Tongue (tissue), 2 donors: ENCODE measurements around the gene ADD3. TPM values are rescaled to one million over a fixed set of nuclear protein-coding genes. Genes with fewer than 3 reads are reported as not detected.
"Not testable (repeated sequence)": the region's sequence is repeated elsewhere in the genome, so short reads cannot be mapped to it uniquely, and the experiment has no call there.

Experiments
- DNase-seq: peaks from one replicate; pipeline ENCODE4 v3.0.0-alpha.2; 2015
- total RNA-seq: library from RNA; depleted of rRNA; stranded (reverse); fragments of >200 nt; gene quantifications from one replicate; pipeline ENCODE4 v1.2.3, GENCODE V29; 2014

The ADD3 gene
- total RNA-seq, 1 donor from 2014 or later, result 260 TPM

GRCh38 chr10:109977382-109977806 lies 30.4 kb upstream of the ADD3 start:
- DNase-seq, result no peak

- DNase-seq, result no peak
These were observed 29.3 kb upstream of the ADD3 start for GRCh38 chr10:109978481-109978880.

GRCh38 chr10:109979215-109979614 lies 28.6 kb upstream of the ADD3 start:
- no peak for DNase-seq

DNA sequence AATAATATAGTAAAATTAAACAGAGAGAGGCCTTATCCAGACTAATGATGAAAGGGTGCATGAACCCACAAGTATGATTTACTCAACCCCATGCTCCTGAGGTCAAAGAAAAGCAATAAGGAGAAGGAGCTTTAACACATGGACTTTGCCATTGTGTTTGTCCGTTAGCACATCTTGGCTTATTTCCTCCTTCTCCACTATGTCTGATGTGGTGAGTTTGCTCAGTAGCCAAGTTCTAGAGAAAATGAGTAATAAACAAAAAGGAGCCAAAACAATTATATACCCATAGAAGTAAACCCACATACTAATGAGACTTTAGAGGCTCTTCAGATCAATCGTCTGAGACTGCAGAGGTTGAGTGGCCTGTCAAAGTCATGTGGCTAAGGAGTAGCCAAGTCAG lies 26.1 kb upstream of the ADD3 start:
- DNase-seq, result no peak

- DNase-seq, result no peak
These were observed 25.7 kb upstream of the ADD3 start for GRCh38 chr10:109982123-109982522.

- no peak for DNase-seq
These were observed 25.0 kb upstream of the ADD3 start for GRCh38 chr10:109982812-109983211.

DNA sequence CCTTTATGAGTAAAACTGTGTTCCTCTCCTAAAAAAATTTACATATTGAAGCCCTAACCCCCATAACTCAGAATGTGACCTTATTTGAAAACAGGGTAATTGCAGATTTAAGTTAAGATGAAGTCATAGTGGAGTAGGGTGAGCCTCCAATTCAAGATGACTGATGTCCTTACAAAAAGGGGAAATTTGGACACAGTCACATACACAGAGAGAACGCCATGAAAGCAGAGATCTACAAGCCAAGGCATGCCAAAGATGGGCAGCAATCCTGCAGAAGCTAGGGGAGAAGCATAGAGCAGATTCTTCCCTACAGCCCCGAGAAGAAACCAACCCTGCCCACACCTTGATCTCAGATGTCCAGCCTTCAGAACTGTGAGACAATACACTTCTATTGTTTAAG lies 23.8 kb upstream of the ADD3 start:
- DNase-seq, result no peak

DNA sequence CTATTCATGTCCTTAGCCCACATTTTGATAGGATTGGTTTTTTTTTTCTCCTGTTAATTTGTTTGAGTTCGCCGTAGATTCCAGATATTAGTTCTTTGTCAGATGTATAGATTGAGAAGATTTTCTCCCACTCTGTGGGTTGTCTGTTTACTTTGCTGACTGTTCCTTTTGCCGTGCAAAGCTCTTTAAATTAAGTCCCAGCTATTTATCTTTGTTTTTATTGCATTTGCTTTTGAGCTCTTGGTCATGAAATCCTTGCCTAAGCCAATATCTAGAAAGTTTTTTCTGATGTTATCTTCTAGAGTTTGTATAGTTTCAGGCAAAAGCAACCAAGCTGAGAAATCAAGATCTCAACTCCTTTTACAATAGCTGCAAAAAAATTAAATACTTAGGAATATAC lies 22.0 kb upstream of the ADD3 start:
- not testable (repeated sequence) for DNase-seq

DNA sequence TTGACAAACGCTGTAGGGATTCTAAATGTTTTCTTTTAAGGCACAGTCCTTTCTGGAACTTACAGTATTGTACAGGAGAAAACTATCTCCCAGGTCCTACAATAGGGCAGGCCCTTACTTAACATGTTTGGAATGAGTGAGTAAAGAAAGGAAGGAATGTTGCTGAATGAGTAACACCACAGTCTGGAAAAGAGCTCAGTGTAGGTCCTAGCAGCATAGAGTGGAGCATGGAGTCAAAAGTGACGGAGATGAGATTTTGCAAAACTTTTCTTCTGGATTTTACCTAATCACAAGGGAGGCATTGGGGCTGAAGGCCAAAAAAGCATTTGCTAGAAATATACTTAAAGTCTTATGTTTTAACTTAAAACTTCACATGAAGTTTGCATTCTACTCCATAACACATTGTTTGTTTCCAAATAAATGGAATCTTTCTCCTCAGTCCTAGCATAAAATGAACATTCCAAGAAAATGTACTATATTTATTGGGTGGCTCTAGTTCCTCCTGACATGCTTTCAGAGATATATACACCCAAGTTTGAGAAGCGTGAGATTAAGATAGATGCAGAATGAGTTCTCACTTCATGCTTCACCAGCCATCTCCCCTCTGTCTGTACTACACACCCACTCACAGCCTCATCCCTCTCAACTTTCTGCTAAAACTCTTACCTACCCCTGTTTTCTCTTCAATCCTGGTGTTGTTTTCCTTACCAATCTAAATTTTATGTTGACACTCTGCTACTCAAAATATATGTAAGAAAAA lies 20.2 kb upstream of the ADD3 start:
- DNase-seq, result peak; percentile 35

DNA sequence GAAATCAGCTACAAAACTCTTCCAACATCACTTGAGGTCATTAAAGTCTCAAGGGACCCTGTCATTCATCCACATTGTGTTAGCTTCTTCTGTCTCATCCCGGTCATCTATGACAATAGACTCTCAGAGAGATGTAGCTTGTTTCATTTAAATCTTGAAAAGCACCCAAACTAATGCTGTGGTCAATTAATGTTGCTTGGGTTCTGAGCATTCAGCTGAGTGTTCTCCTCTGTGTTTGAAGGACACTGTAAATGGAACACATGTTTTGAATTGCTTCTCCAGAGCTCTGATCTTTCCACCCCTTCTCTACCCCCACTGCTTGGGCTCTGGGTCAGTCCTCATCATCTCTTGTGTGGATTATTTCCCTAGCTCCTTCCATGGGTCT lies 19.6 kb upstream of the ADD3 start:
- DNase-seq, result peak; percentile 30

- no peak for DNase-seq
These were observed 16.4 kb upstream of the ADD3 start for GRCh38 chr10:109991266-109991855.

DNA sequence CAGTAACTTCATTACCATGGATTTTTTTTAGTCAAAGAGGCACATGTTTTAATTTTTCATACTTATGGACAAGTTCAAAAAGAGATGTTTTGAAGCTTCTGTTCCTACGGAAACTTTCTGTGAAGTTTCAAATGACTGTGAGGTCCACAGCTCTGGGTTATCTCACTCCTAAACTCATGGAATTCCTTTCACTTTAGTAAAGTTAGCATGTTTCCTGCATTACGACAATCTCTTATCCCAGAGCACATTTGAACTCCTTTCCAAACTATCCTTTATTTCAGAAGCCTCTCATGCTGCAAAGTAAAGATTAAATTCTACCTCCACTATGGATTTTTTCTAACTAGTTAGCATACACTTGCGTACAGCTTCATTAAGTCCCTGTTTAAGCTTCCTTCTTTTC lies 15.3 kb upstream of the ADD3 start:
- DNase-seq, result peak; percentile 48

GRCh38 chr10:109993551-109994330 lies 14.0 kb upstream of the ADD3 start:
- no peak for DNase-seq

DNA sequence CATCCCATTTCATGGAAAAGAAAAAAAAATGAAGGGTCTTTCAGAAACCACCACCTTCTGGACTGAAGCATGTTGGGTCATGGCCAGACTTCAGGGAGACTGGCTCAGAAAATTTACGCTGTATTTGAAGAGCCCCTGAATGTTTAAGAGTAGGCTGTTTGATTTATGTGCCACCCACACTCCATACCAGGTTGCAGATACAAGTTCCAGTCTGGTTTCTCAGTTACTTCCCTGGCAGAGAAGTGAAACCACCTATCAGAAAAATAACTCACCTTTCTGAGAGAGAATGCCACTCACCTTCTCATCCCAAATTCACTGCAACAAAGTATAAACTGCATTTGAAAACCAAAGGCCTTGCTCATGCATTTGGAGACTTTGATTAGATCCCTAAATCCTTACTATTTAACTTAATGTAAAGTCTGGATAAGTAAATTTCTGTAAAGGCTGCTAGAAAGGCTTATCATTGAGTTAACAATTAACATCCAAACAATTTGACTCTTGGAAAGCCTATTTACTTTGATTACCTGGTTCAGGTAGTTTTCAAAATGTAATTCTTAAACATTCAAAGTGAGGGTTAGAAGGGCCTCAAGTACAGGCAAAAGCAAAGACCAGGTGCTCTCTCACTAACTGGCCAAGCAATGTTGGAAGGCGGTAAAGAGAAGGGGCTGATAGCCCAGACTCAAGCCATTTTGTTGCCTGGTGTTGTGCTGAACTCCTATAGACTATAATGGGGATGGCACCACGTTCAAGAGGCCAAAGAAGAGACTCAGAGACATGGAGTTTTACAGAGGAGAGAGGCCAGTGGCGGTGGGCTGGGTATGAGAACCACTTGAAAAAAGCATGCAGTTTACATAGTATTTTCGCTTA lies 12.8 kb upstream of the ADD3 start:
- no peak for DNase-seq

- DNase-seq, result no peak
These were observed 12.2 kb upstream of the ADD3 start for GRCh38 chr10:109995595-109995994.

- no peak for DNase-seq
These were observed 11.6 kb upstream of the ADD3 start for GRCh38 chr10:109996225-109996624.

DNA sequence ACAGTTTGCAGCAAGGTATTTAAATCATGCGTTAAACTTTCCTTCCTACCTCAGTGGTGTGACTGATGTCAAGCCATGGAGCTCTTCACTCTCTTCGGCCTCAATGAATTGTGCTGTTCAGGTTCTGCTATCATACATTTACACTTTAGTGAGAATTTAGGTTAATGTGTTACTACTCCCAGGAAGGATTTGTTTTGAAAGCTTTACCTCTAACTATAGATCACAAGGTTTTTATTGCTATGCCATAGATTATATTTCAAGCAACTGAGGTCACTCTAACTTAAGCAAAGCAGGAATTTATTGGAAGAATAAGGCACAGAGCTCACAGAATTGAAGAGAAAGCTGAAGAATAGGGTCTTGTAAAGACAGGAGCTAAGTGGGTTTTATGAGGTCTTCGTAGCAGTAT lies 11.0 kb upstream of the ADD3 start:
- no peak for DNase-seq

GRCh38 chr10:109997233-109997632 lies 10.6 kb upstream of the ADD3 start:
- no peak for DNase-seq

DNA sequence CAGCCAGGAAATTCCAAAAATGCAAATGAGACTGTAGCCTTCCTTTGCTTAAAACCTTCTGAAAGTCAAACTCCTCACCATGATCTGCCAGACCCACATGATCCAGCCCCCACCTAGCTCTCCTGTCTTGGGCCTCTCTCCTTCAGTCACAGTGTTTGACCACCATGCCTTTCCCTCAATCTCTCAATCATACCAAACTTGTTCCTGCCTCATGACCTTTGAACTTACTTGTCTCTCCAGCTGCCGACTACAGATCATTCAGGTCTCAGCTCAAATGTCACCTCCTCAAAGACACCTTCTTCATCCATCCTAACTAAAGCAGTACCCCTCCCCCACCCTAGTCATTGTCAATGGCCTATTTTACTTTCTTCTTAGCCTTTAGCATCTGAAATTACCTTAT lies 9.3 kb upstream of the ADD3 start:
- DNase-seq, result no peak

DNA sequence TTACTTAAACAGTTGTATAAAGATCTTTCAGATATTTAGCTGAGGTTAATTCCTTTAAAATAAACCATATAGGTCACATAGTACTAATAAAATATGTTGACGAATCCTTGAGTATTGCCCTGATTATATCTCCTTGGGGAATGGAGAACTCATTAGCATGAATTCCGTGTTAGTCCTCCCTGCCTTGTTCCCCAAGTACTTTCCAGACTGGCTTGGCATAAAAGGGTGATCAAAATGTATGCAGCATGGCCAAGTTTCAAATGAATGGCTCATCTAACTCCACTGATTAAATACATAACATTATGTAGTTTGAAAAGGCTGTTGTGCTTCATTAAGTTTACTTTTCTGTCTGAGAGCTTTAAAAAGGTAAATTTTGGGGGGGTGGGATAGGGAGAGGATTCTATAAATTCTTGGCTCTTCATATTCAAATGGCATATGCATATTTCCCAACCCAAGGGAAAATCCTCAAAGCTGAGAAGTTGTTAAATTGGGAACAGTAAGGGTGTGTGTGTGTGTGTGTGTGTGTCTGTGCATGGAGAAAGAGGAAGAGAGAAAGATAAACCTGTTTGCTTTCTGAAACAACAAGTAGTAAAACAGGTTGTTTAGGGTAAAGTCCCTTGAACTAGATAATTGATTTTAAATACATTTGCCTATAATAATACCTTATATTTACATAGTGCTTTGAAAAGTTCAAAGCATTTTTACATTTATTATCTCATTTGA lies 4.8 kb upstream of the ADD3 start:
- peak; percentile 14 for DNase-seq

GRCh38 chr10:110003524-110003885 lies 4.3 kb upstream of the ADD3 start:
- no peak for DNase-seq

GRCh38 chr10:110005719-110006118 lies 2.1 kb upstream of the ADD3 start:
- peak; percentile 59 for DNase-seq
